H1 (cell line): Measurements from ENCODE around the gene NRXN2.

Experiments used
- BRCA1 ChIP-seq: IDR thresholded peaks from 2 replicates; pipeline ENCODE4 v1.6.1; 2012; ENCODE audit warnings: low read depth, low read length, improper control_type of control experiment
- EP300 ChIP-seq, 2 experiments: IDR thresholded peaks; 1 replicate in 1 of 2; 2 replicates in 1 of 2; pipeline ENCODE4 v1.6.1; 2011 to 2012; ENCODE audit warnings: low read depth in 2 of 2, low read length in 2 of 2, mild to moderate bottlenecking in 2 of 2, borderline replicate concordance in 1 of 2, inconsistent platforms in 1 of 2, moderate library complexity in 1 of 2
- PHF8 ChIP-seq: fragments of 200-600 bp; sonication (generic); conservative IDR thresholded peaks from 2 replicates; pipeline ENCODE4 v1.7.1; 2012; ENCODE audit warnings: low read depth, mild to moderate bottlenecking, inconsistent platforms, low read length, moderate library complexity
- POLR2A ChIP-seq, 2 experiments: IDR thresholded peaks; 1 replicate in 1 of 2; 2 replicates in 1 of 2; pipeline ENCODE4 v1.6.1; 2011; ENCODE audit warnings: low read depth in 2 of 2, low read length in 2 of 2, mild to moderate bottlenecking in 2 of 2; ENCODE audit errors: control extremely low read depth in 1 of 2
- RAD21 ChIP-seq, 2 experiments: IDR thresholded peaks in 1 of 2; conservative IDR thresholded peaks in 1 of 2; 2 replicates each; pipeline ENCODE4 v1.6.1; 2011; ENCODE audit warnings: low read depth in 2 of 2, low read length in 2 of 2, improper control_type of control experiment in 1 of 2, inconsistent platforms in 1 of 2, mild to moderate bottlenecking in 1 of 2, moderate library complexity in 1 of 2
- TAF1 ChIP-seq: IDR thresholded peaks from 2 replicates; pipeline ENCODE4 v1.6.1; 2011; ENCODE audit warnings: mild to moderate bottlenecking, low read depth, low read length
- TCF12 ChIP-seq: IDR thresholded peaks from 2 replicates; pipeline ENCODE4 v1.6.1; 2011; ENCODE audit warnings: low read depth, mild to moderate bottlenecking, low read length
- TF ChIP-seq, protein P1 (sequence below), 3 experiments: IDR thresholded peaks; 1 replicate in 2 of 3; 2 replicates in 1 of 3; pipeline versions ENCODE4 v1.5.1 to v1.6.1; 2011; ENCODE audit warnings: low read length in 3 of 3, mild to moderate bottlenecking in 3 of 3, inconsistent platforms in 2 of 3, low read depth in 1 of 3, moderate library complexity in 1 of 3; ENCODE audit not compliant: insufficient read depth in 1 of 3; ENCODE audit errors: control extremely low read depth in 1 of 3
- TF ChIP-seq, protein P2 (sequence below): IDR thresholded peaks from 2 replicates; pipeline ENCODE4 v1.6.1; 2011; ENCODE audit warnings: low read length, improper control_type of control experiment

DNA sequence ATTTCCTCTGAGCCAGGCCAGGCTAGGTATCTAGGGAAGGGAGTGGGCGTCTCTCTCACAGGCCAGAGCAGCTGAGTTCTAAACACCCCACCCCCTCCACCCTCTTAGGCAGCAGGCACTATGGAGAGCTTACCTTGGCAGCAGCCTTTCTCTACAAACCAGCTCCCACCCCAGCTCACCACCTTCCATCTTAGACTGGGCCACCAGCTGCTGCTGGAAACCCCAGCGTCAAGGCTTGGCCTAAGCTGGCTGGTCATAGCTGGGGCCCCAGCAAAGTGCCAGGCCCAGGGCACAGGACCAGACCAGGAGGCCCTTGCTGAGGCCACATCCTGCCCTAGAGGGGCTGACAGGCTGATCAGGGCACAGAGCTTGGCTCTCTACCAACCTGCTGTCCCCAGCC, 111.8 kb downstream of the NRXN2 start:
- TF ChIP-seq EP300 (IDR thresholded peaks at IDR 0.05; ENCODE audit: borderline replicate concordance in 1 of 2, low read depth in 2 of 2, low read length in 2 of 2) = no peak
- TF ChIP-seq, protein P1, sequence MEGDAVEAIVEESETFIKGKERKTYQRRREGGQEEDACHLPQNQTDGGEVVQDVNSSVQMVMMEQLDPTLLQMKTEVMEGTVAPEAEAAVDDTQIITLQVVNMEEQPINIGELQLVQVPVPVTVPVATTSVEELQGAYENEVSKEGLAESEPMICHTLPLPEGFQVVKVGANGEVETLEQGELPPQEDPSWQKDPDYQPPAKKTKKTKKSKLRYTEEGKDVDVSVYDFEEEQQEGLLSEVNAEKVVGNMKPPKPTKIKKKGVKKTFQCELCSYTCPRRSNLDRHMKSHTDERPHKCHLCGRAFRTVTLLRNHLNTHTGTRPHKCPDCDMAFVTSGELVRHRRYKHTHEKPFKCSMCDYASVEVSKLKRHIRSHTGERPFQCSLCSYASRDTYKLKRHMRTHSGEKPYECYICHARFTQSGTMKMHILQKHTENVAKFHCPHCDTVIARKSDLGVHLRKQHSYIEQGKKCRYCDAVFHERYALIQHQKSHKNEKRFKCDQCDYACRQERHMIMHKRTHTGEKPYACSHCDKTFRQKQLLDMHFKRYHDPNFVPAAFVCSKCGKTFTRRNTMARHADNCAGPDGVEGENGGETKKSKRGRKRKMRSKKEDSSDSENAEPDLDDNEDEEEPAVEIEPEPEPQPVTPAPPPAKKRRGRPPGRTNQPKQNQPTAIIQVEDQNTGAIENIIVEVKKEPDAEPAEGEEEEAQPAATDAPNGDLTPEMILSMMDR (IDR thresholded peaks at IDR 0.05; ENCODE audit: control extremely low read depth in 1 of 3, insufficient read depth in 1 of 3, low read depth in 1 of 3, low read length in 3 of 3) = no peak
- no peak for TF ChIP-seq RAD21 (IDR thresholded peaks at IDR 0.05 in 1 of 2, conservative IDR thresholded peaks at IDR 0.05 in 1 of 2; ENCODE audit: low read depth in 2 of 2, low read length in 2 of 2)
- TF ChIP-seq BRCA1 = no peak
- TF ChIP-seq TAF1 = no peak
- no peak for TF ChIP-seq TCF12
- no peak for TF ChIP-seq POLR2A (IDR thresholded peaks at IDR 0.05; ENCODE audit: control extremely low read depth in 1 of 2, low read depth in 2 of 2, low read length in 2 of 2)
- no peak for TF ChIP-seq PHF8
- TF ChIP-seq, protein P2, sequence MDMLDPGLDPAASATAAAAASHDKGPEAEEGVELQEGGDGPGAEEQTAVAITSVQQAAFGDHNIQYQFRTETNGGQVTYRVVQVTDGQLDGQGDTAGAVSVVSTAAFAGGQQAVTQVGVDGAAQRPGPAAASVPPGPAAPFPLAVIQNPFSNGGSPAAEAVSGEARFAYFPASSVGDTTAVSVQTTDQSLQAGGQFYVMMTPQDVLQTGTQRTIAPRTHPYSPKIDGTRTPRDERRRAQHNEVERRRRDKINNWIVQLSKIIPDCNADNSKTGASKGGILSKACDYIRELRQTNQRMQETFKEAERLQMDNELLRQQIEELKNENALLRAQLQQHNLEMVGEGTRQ = no peak
